ENCODE measurements around the gene IDH2. TPM values are rescaled to one million over a fixed set of nuclear protein-coding genes. Genes with fewer than 3 reads are reported as not detected.

The IDH2 gene
- total and polyA plus RNA-seq, 2 of the 13 experiments (the other 11 are each of a cell fraction or from before 2014, with no cell fraction given): 121 to 145 TPM

DNA sequence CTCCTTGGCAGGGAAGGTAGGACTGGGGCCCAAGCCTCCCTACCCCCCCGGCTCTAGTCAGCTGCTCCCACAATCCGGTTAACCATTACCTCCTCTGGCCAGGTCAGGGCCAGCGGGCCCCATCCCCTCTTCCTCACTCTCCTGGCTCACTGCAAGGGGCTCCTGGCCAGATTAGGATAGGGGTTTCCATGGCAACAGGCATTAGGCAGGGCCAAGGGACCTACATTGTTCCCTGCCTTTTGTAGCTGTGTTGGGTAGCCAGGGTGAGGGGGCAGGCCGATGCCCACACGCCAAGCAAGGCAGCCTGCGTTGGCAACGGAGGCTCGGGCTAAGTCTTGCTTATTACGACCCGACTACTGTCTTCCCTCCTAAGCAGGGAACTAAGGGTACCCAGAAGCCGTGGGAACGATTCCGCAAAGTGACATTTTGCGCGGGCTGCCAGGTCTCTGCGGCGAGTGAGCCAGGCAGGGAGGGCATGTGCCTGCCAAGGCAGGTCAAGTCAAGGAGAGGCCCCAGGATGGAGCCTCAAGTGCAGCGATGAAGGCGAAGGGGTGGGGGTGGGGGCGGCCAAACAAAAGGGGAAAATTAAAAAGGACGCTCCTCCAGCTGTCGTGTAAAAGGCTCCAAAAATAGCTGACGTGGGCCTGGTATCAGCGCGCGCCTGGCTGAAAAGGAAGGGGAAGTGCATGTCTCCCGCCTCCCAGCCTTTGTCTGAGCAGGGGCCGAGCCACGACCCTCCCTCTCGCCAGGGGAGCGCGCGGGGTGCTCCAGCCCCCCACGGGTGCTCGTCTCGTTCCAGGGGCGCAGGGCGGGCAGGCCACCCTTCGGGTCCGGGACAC, 919 bp downstream of the IDH2 start (continued):
- TF ChIP-seq JUNB (CRISPR knock-in tag; IDR thresholded peaks at IDR 0.05; ENCODE audit: borderline replicate concordance): no peak
- TF ChIP-seq RBM39 (IDR thresholded peaks at IDR 0.05; ENCODE audit: low read depth, low read length, poor library complexity, severe bottlenecking): peak; percentile 5

DNA sequence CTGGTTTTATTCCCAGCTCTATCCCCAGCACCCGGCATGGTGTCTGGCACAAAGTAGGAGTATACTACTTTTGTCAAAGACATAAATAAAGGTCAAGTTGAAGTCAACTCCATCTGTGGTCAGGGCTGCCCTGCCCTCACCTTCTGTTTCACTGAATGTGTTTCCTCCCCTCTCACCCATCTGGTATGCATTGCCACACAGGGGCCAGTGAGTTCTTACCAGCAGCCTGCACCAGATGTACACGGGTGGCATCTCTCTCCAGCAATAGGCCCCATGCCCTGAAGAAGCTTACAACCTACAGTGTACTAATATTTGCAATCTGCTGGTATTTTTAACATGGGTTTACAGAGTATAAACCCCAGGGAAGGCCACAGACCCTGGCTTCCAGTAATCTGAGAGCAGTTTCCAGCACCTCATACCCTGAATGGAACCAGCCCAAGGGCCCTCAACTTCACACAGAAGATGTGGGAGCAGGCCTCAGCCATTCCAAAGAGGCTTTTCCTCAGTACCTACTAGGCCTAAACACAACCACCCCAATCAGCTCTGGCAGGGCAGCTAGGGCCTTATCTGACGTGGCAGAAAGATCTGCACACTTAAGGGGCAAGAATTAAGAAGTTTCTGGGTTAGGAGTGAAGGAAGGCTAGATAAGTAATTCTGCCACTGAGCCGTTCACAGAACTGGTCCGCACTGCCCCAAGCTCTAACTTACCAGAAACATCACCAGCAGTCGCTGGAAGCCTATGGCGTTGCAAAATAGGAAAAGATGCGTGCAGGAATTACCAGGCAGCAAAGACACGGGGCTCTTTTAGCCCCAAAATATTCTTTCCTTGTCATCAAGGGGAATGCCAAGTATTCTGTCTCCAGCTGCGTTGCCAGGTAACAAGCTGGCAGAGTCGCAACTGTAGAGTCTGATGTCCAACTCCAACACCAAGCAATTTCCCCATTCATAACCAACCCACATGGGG, 2.1 kb downstream of the IDH2 start:
- in situ Hi-C loops (cut with HindIII; ENCODE audit: extremely low pct_ligation_motif_present, low pct_unique_long_range_greater_than_20kb): loop anchor here (25.0 kb wide), 1 partner anchor 363 kb away; no protein-coding TSS in a partner anchor
- Histone ChIP-seq H3K36me3 (replicated peaks in 1 of 2; ENCODE audit: control insufficient read depth in 1 of 2, insufficient read depth in 2 of 2, low read length in 2 of 2) (no peaks in the 10 kb centered on the region), H3K27ac (ENCODE audit: extremely low read length, insufficient read depth, low read length) (no peak overlapping the region), H3K4me2 (ENCODE audit: low read depth, low read length) (peak overlapping the region; percentile 85), H3K9me3 (ENCODE audit: low read length) (no peaks in the 10 kb centered on the region), H2AFZ (ENCODE audit: low read length) (no peak overlapping the region), H3K27me3 (ENCODE audit: control insufficient read depth in 1 of 2, insufficient read depth in 2 of 2, low read length in 2 of 2) (no peaks in the 10 kb centered on the region), H3K79me2 (ENCODE audit: insufficient read depth, low read length) (peaks cover 7% of the 10 kb centered on the region), H3K9ac (ENCODE audit: insufficient read depth, low read depth, low read length) (no peak overlapping the region), H4K20me1 (ENCODE audit: insufficient read depth, low read length) (peaks cover 18% of the 10 kb centered on the region), H3K4me3 (replicated peaks in 1 of 3; ENCODE audit: insufficient read depth in 1 of 3, low read depth in 2 of 3, low read length in 3 of 3) (no peak overlapping the region), H3K4me1 (ENCODE audit: insufficient read depth, low read length) (peaks cover 76% of the 10 kb centered on the region)
- peak; percentile 41 for DNase-seq (ENCODE audit: low spot score)
- no TSS peak for BruUV-seq (replicated peaks)
- intact Hi-C loops (cut with micrococcal nuclease; ENCODE audit: unreplicated experiment): no loop called here
- 80% methylated on average over 11 of the region's 11 CpGs for WGBS (ENCODE audit: low lambda C conversion rate)
- no peak for ATAC-seq
- CTCF ChIA-PET (ENCODE audit: low intra/inter-chr PET ratio, low total read pairs): no interaction called here
- no peak for FAIRE-seq
- POLR2A ChIA-PET: no interaction called here
- TF ChIP-seq ARNT (IDR thresholded peaks at IDR 0.05) (no peak), ZMAT3 (CRISPR knock-in tag; conservative IDR thresholded peaks at IDR 0.05) (no peak), RARA (CRISPR knock-in tag; IDR thresholded peaks at IDR 0.05) (peak; percentile 23; the same call in 1 of the 2 replicates), ZNF788 (CRISPR knock-in tag; IDR thresholded peaks at IDR 0.05; ENCODE audit: borderline replicate concordance) (no peak), ADNP (CRISPR knock-in tag; IDR thresholded peaks at IDR 0.05) (no peak), RARG (CRISPR knock-in tag; IDR thresholded peaks at IDR 0.05; ENCODE audit: low read depth) (no peak)
